ENCODE data around the gene HCRTR1.

GRCh38 chr1:31583082-31583994 is 34.2 kb upstream of the HCRTR1 start:
- TF ChIP-seq CTCF (tag by site-specific recombination; IDR thresholded peaks at IDR 0.05) (no peak), ZNF549 (tag by site-specific recombination; IDR thresholded peaks at IDR 0.05) (no peak), ZNF24 (tag by site-specific recombination; IDR thresholded peaks at IDR 0.05) (no peak)

Measured in HEK293 (cell line).